Measurements from ENCODE around the gene GUCY2D.
"Not testable (repeated sequence)": the region's sequence is repeated elsewhere in the genome, so short reads cannot be mapped to it uniquely, and the experiment has no call there.

GUCY2D gene

DNA sequence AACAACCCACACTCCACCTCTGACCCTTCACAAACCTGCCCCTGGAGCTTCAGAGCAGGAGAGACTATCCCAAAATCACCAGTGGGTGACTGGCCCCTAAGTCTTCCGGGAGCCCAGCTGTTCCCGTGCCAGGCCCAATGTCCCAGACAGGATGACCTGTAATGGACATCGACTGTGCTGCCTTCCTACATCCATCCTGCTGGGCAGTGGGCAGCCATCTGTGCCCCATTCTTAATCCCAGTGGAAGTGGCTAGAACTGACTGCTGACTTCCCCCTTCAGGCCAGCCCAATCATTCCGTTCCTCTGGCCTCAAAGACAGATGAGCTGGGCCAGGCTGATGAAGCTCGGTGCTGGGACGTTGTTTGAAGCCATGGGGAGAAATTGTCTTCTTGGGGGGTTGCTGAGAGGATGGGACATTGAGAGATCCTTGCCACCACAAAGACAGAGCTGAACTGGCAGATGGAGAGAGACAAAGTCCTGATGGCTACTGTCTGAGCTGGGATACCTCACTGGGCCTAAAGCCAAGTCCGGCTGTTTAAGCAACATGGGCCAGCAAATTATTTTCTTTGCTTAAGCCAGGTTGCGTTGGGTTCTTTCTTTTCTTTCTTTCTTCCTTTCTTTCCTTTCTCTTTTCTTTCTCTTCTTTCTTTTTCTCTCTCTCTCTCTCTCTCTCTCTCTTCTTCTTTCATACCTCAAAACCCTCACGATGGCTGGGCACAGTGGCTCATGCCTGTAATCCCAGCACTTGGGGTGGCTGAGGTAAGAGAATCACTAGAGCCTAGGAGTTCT is 18.6 kb downstream of the GUCY2D start:
- H3K27ac ChIP-seq: no peak overlapping the region

DNA sequence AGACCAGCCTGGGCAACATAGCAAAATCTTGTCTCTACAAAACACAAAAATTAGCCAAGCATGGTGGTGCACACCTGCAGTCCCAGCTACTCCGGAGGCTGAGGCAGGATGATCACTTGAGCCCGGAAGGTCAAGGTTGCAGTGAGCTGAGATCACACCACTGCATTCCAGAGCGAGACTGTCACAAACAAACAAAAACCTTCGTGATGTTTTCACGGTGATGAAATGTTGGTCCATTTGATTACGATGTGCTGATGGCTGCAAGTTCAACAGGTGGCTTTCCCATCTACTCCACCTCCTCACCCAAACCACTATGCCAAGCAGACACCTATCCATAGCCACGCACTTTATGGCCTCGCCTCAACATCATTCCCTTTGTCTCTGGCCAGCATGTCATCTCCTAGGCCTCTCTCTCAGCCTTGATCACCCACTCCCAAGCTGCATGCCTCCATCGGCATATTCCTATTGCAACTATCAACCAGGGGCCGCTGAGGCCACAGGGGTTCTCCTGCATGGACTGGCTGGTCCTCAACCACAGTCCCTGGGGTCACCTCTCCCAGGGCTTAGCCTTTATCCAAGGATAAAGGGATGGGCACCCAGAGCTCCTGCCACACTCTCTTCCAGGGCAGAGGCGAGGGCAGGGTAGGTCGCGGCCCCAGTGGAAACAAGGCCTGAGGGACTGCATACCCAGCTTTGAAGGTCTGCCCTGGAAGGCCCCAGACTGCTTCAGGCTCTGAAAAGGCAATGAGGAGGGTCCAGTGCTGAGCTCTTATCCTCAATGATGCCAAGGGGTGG is 19.3 kb downstream of the GUCY2D start:
- H3K27ac ChIP-seq: no peak overlapping the region
- TF ChIP-seq, protein P1, sequence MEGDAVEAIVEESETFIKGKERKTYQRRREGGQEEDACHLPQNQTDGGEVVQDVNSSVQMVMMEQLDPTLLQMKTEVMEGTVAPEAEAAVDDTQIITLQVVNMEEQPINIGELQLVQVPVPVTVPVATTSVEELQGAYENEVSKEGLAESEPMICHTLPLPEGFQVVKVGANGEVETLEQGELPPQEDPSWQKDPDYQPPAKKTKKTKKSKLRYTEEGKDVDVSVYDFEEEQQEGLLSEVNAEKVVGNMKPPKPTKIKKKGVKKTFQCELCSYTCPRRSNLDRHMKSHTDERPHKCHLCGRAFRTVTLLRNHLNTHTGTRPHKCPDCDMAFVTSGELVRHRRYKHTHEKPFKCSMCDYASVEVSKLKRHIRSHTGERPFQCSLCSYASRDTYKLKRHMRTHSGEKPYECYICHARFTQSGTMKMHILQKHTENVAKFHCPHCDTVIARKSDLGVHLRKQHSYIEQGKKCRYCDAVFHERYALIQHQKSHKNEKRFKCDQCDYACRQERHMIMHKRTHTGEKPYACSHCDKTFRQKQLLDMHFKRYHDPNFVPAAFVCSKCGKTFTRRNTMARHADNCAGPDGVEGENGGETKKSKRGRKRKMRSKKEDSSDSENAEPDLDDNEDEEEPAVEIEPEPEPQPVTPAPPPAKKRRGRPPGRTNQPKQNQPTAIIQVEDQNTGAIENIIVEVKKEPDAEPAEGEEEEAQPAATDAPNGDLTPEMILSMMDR (conservative IDR thresholded peaks at IDR 0.05): no peak
- TF ChIP-seq ZFX (IDR thresholded peaks at IDR 0.05): no peak

More for the DNA sequence above, 18.6 kb downstream of the GUCY2D start:
- no peak for TF ChIP-seq ZFX (IDR thresholded peaks at IDR 0.05)
- TF ChIP-seq, protein P1 (conservative IDR thresholded peaks at IDR 0.05): no peak

DNA sequence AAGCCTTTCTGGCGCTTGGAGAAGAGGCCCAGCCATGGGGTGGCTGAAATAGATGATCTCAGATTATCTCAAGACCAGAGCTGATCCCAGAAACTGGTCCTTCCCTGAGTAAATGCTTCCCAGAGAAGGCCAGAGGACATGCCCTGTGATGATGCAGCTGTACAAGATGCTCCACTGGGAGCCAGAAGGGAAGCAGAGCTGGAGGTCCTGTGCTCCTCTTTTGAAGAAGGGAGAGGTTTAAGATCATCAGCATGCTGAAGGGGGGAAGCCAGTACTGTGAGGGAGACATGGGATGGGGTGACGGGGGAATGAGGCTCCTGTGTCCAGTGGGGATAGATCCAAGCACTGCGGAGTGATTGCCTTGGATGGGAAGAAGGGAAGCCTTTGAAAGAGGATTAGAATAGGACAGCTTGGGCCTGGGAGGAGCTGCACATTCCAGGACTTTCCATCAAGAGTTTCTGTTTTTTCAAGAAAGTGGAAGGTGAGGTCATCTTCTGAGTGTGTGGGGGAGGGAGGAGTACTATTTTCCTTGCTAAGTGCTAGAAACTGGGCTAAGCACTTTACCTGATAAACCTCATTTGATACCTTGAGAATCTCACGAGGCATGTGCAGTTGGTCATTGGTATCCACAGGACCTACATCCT is 20.1 kb downstream of the GUCY2D start:
- no peak overlapping the region for H3K27ac ChIP-seq
- no peak for TF ChIP-seq ZFX (IDR thresholded peaks at IDR 0.05)
- TF ChIP-seq, protein P1 (conservative IDR thresholded peaks at IDR 0.05): no peak

DNA sequence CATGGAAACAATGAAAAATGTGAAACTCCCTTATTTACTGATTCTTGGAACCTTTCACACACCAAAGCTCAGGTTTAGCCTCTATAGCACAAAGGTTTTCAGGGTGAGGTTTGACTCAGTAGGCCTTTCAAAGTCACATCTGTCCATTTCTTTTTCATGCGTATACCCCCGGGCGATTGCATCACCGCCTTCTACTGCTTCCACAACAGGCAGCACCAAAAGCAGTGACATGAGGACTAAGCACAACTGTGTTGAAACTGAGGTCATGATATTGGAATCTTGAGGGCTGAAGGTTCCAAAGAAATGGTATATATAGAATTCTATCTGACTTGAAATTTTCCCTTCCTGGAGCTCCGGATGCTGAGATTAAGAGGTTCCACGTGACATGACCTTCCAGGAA is 21.7 kb downstream of the GUCY2D start:
- not testable (repeated sequence) for H3K27ac ChIP-seq

DNA sequence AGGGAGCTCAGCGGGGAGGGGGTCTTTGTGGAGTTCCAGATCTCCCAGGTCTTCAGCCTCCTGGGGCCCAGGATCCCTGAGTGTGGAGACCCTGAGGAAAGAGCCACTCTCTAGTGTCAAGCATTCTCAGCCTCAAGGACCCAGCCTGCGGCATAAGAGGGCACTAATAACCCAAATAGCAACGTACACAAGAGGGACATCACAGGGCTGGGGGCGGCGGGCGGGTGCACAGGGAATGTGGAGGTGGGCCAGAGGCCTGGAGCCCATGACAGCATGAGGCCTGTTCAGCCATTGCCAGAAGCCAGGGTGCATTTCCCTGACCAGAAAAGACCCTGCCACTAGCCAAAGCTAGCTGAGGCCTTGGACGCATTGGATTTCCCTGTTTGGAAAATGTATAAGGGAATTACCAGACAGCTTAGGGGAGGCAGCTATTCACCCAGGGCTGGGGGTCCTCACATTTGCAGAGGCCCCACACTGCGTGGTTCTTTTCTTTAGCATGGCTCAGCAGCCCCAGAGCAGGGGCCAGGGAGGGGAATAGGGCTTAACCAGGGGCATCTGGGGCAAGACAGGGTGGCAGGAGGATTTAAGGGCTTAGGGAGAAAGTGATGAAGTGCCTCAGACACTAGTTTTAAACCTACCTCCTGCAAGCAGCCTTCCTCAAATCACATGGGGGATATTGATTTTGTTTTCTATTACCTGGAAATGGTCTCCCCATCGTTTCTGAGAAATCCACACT is 22.9 kb downstream of the GUCY2D start:
- H3K27ac ChIP-seq: no peak overlapping the region

DNA sequence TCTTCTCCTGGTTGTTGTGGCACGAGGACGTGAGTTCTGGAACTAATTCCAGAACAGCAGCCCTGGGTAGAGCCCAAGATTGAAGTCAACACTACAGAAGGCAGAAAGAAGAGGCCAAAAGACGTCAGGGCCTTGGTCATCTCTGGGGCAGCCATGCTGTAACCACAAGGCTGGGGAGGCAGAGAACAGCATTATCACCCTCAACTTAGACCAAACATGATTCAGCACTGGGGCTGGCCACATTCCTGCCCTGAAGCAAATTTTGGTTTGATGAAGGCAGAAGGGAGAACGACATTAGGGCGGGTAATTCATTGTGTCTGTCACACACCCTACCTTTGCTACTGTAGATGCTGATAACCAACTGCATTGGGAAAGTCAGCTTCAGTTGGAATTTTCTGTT is 26.7 kb downstream of the GUCY2D start:
- TF ChIP-seq, protein P1 (conservative IDR thresholded peaks at IDR 0.05): no peak
- no peak for TF ChIP-seq ZFX (IDR thresholded peaks at IDR 0.05)
- no peak overlapping the region for H3K27ac ChIP-seq

More for the DNA sequence above, 22.9 kb downstream of the GUCY2D start:
- TF ChIP-seq ZFX (IDR thresholded peaks at IDR 0.05): no peak
- TF ChIP-seq, protein P1 (conservative IDR thresholded peaks at IDR 0.05): no peak

DNA sequence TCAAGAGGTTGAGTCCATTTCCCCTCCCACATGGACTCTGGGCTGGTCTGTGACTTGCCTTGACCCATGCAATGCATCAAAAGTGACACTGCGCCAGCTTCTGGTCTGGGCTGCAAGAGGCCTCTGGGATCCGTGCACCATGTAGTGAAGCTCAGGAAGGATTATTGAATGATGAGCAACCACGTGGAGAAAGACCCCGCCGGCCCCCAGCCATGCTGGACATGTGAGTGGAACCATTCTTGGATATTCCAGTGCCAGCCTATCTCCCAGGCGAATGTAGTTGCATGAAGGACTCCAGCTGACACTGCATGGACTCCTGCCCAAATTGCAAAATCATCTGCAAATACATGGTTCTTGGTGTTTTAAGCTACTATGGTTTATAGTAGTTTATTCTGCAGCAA is 28.8 kb downstream of the GUCY2D start:
- peak overlapping the region; percentile 22 for H3K27ac ChIP-seq
- no peak for TF ChIP-seq ZFX (IDR thresholded peaks at IDR 0.05)
- TF ChIP-seq, protein P1 (conservative IDR thresholded peaks at IDR 0.05): no peak
